A673 (cell line): ENCODE data around the gene TSPAN15. TPM values are rescaled to one million over a fixed set of nuclear protein-coding genes. Genes with fewer than 3 reads are reported as not detected.

ENCODE experiments used
- BruUV-seq: library from RNA; stranded (reverse); fragments of 400-500 nt; replicated peaks from 2 replicates; lab custom pipeline; 2021; lab: Mats Ljungman, UMichigan
- CTCF ChIA-PET: fragments of 300-600 bp; sonication (Branson Sonifier 250); formaldehyde crosslinking; loops from one replicate; lab custom pipeline; 2022; ENCODE audit warnings: antibody characterized with exemption; lab: Charles Lee
- POLR2A ChIA-PET: fragments of 300-600 bp; sonication (Branson Sonifier 250); formaldehyde crosslinking; loops from one replicate; lab custom pipeline; 2022; ENCODE audit warnings: antibody characterized with exemption; ENCODE audit not compliant: low non-redundant PET; lab: Charles Lee
- DNase-seq: peaks from one replicate; pipeline ENCODE4 v3.0.0-alpha.2; 2015; ENCODE audit warnings: low spot score
- H3K27ac ChIP-seq: fragments of 200-600 bp; sonication (generic); 2 replicates; pipeline ENCODE4 v1.5.1; 2016; ENCODE audit warnings: mixed run types, low read depth, mild to moderate bottlenecking, mixed read lengths, antibody characterized with exemption, low read length; ENCODE audit not compliant: poor library complexity, severe bottlenecking
- H3K27me3 ChIP-seq: fragments of 200-600 bp; sonication (generic); replicated peaks from 2 replicates; pipeline ENCODE4 v1.6.1; 2017; ENCODE audit warnings: mixed run types, low read depth, mild to moderate bottlenecking, mixed read lengths, antibody characterized with exemption, low read length; ENCODE audit not compliant: insufficient read depth, poor library complexity
- H3K36me3 ChIP-seq: fragments of 200-600 bp; sonication (generic); 2 replicates; pipeline ENCODE4 v1.6.1; 2016; ENCODE audit warnings: mixed run types, mild to moderate bottlenecking, mixed read lengths, antibody characterized with exemption, low read length; ENCODE audit not compliant: insufficient read depth, poor library complexity, severe bottlenecking
- H3K4me1 ChIP-seq: fragments of 200-600 bp; sonication (generic); 2 replicates; pipeline ENCODE4 v1.6.1; 2017; ENCODE audit warnings: mixed run types, mild to moderate bottlenecking, mixed read lengths, antibody characterized with exemption, low read length; ENCODE audit not compliant: insufficient read depth, poor library complexity, severe bottlenecking
- H3K4me3 ChIP-seq: fragments of 200-600 bp; sonication (generic); 2 replicates; pipeline ENCODE4 v1.5.1; 2016; ENCODE audit warnings: low read depth, mixed run types, mild to moderate bottlenecking, mixed read lengths, low read length; ENCODE audit not compliant: poor library complexity, severe bottlenecking
- H3K9me3 ChIP-seq: fragments of 200-600 bp; sonication (generic); 2 replicates; pipeline ENCODE4 v1.6.1; 2016; ENCODE audit warnings: mixed run types, low read depth, mild to moderate bottlenecking, mixed read lengths, antibody characterized with exemption, low read length; ENCODE audit not compliant: poor library complexity, severe bottlenecking
- EZH2 ChIP-seq: fragments of 200-600 bp; sonication (generic); IDR thresholded peaks from 2 replicates; pipeline ENCODE4 v1.6.1; 2017; ENCODE audit warnings: borderline replicate concordance, low read depth, mild to moderate bottlenecking, mixed read lengths, antibody characterized with exemption, low read length; ENCODE audit not compliant: poor library complexity, severe bottlenecking
- intact Hi-C: fragments of 100-400 bp; cut with micrococcal nuclease; formaldehyde crosslinking; loops from one replicate; pipeline ENCODE4 v1.10.0; 2022; ENCODE audit not compliant: unreplicated experiment
- total RNA-seq: library from RNA; stranded (reverse); gene quantifications from 2 replicates; pipeline ENCODE4 v1.2.3, GENCODE V29; 2021
- TF ChIP-seq, protein P1 (sequence below): fragments of 300-800, 200-600 bp; sonication (generic); conservative IDR thresholded peaks from 2 replicates; pipeline ENCODE4 v1.5.1; 2017; ENCODE audit warnings: low read depth, mild to moderate bottlenecking, antibody characterized with exemption, low read length, moderate library complexity, mixed read lengths

TSPAN15 gene
- total RNA-seq, 1 experiment from 2014 or later: 2.1 TPM

DNA sequence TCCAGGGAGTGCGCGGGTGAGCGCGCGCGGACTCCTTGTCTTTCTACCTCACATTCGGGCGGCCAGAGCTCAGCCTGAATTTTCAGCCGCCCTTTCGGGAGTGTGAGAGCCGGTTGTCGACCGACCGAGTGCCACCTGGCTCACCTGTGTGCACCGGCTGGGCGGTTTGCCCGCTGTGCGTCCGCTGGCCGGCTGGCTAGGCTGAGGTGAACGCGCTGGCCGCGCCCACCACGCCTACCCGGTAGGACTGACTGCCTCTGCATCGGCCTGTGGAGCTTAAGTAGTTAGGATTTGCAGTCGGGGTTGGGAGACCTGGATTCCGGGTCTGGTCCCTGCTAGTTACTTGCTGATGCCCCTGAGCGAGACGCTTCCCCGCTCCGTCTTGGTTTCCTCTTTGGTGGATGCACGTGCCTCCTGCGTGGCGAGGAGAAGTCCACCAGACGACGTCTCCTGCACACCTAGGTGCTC, 553 bp downstream of the TSPAN15 start:
- Histone ChIP-seq H3K4me1 (peaks cover 9% of the 10 kb centered on the region), H3K27ac (no peak overlapping the region), H3K27me3 (no peaks in the 10 kb centered on the region), H3K36me3 (no peaks in the 10 kb centered on the region), H3K9me3 (no peaks in the 10 kb centered on the region), H3K4me3 (peak overlapping the region; percentile 59)
- TF ChIP-seq, protein P1, sequence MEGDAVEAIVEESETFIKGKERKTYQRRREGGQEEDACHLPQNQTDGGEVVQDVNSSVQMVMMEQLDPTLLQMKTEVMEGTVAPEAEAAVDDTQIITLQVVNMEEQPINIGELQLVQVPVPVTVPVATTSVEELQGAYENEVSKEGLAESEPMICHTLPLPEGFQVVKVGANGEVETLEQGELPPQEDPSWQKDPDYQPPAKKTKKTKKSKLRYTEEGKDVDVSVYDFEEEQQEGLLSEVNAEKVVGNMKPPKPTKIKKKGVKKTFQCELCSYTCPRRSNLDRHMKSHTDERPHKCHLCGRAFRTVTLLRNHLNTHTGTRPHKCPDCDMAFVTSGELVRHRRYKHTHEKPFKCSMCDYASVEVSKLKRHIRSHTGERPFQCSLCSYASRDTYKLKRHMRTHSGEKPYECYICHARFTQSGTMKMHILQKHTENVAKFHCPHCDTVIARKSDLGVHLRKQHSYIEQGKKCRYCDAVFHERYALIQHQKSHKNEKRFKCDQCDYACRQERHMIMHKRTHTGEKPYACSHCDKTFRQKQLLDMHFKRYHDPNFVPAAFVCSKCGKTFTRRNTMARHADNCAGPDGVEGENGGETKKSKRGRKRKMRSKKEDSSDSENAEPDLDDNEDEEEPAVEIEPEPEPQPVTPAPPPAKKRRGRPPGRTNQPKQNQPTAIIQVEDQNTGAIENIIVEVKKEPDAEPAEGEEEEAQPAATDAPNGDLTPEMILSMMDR: no peak
- no peak for TF ChIP-seq EZH2
- intact Hi-C loops: no loop called here
- POLR2A ChIA-PET: no interaction called here
- no peak for DNase-seq
- CTCF ChIA-PET: no interaction called here
- no TSS peak for BruUV-seq

DNA sequence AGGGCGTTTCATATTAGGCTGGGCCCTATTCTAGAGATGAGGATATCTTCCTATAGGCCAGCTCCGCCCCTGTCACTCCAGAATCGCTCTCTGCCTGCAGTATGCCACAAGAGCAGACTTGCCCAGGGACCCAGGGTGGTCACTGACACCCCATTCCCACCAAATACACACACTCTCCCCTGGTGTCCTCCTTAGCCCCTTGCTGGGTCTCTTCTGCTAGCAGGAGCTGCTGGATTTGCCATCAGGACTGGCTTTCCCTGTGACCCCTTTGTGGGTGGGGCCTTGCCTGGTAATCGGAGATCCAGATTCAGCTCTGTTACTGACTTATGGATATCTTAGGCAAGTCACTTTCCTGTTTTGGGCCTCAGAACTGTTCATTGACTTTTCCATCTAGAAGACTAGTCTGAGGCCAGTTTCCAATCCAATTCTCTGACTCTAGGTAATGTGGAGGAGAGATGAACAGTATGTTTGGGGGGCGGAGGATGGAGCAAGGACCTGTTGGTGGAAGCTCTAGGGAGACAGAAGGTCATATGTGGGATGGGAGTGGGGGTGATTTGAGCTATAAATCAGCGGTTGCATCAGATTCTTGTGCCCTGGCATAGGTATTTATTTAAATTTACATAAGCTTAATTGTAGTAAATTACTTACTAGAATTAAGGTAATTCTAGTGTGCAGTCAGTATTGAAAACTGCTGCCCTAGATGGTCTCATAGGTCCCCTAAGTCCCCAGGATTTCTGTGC, 1.6 kb downstream of the TSPAN15 start:
- Histone ChIP-seq H3K36me3 (no peaks in the 10 kb centered on the region), H3K27ac (no peak overlapping the region), H3K4me3 (no peak overlapping the region), H3K4me1 (peaks cover 9% of the 10 kb centered on the region), H3K9me3 (no peaks in the 10 kb centered on the region), H3K27me3 (no peaks in the 10 kb centered on the region)
- BruUV-seq: no TSS peak
- TF ChIP-seq EZH2: no peak
- TF ChIP-seq, protein P1: no peak
- no peak for DNase-seq
- ChIA-PET POLR2A (no interaction called here), CTCF (no interaction called here)
- intact Hi-C loops: no loop called here

DNA sequence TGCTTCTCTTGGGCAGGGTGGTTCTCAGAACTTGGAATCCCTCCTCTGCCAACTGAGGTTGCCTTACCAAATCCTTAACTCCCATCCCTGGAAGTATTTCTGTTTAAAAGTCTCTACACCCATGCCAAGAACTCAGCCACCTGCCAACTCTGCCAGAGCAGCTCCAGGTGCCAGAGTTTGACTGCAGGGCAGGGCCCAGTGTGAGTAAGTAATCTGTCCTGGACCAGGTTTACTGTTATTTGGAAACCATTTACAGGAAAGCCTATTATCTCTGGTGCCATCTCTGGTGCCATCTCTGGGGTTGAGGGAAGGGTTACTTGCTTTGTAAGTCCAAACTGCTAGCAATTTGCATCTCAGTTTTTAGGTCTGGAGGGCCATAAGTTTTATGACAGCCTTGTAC, 2.5 kb downstream of the TSPAN15 start:
- POLR2A ChIA-PET: no interaction called here
- no peaks in the 10 kb centered on the region for H3K9me3 ChIP-seq
- TF ChIP-seq EZH2: no peak
- TF ChIP-seq, protein P1: no peak
- H3K36me3 ChIP-seq: no peaks in the 10 kb centered on the region
- intact Hi-C loops: no loop called here
- H3K27ac ChIP-seq: no peak overlapping the region
- H3K27me3 ChIP-seq: no peaks in the 10 kb centered on the region
- no peak overlapping the region for H3K4me3 ChIP-seq
- BruUV-seq: no TSS peak
- H3K4me1 ChIP-seq: peaks cover 9% of the 10 kb centered on the region
- CTCF ChIA-PET: no interaction called here
- DNase-seq: no peak
